HG02943 (cell line): ENCODE data around the gene ZNF333.
"Not testable (repeated sequence)": the region's sequence is repeated elsewhere in the genome, so short reads cannot be mapped to it uniquely, and the experiment has no call there.

Experiments
- ATAC-seq: cut with Tn5 transposase; IDR thresholded peaks from one replicate; pipeline ENCODE4 v1.9.1; 2021; ENCODE audit warnings: mild to moderate bottlenecking, low read depth, moderate library complexity; ENCODE audit not compliant: unreplicated experiment

Gene ZNF333

DNA sequence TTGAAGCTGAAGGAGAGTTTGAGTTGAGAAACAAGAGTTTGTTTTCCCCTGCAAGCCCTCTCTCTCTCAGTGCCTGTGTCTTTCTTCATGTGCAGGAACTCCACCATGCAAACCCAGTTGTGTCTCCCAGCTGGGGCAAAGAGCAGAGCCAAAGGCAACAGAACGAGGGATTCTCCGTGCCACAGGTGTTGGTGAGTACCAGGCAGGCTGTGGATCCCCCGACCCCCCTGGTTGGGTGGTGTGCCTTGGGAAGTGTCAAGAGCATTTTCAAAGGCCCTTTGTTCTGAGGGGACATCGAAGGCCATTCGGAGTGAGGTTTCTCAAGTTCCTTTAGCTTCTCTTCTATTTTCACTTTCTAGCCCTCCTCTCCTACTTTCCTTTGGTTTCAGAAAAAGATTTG, 5.6 kb downstream of the ZNF333 start:
- no peak for ATAC-seq

DNA sequence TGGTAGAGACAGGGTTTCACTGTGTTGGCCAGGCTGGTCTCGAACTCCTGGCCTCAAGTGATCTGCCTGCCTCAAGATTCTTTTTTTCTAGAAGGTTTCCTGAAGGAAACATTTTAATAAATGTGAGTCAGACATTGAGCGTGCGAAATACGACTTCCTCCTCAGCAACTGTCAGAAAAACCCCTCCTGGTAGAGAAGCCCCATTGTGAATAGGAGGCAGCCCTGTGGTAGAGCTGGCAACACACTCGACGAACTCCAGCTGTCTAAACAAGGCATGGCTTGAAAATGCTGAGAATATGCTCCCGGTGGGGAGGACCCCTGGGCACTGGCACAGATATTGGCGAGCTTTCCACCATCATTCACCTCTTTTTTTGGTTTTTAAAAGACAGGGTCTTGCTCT, 9.8 kb downstream of the ZNF333 start:
- no peak for ATAC-seq

DNA sequence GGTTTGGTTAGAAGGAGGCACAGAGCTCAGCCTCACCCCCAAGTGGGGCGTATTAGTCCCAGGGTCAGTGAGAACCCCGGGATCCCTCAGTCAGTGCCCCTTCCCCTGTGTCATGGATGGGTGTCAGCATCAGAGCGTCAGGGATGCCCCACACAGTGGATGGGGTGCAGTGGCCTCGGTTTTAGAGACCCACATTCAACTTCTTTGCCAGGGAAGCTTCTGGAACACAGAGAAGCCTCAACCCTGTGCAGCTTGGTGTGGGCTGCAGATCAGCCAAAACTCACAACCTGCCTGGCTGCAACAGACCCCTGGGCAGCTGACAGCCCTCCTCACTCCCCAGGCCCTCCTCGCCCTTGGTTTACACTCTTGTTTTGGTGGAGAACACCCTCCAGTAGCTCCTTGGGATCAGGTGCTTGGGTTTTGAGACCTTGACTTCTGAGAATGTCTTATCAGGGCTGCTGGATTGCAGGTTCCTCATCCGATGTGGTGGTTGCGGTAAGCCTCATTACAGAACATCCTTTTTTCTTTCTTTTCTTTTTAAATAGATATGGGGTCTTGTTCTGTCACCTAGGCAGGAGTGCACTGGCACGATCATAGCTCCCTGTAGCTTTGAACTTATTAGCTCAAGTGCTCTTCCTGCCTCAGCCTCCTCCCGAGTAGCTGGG, 11.0 kb downstream of the ZNF333 start:
- ATAC-seq = no peak

- no peak for ATAC-seq
Observed at GRCh38 chr19:14703833-14704232, 14.0 kb downstream of the ZNF333 start.

DNA sequence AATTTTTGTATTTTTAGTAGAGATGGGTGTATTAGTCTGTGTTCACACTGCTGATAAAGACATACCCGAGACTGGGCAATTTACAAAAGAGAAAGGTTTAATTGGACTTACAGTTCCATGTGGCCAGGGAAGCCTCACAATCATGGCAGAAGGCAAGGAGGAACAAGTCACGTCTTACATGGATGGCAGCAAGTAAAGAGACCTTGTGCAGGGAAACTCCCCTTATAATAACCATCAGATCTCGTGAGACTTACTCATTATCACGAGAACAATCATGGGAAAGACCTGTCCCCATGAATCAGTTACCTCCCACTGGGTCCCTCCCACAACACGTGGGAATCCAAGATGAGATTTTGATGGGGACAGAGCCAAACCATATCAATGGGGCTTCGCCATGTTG, 14.6 kb downstream of the ZNF333 start:
- no peak for ATAC-seq

DNA sequence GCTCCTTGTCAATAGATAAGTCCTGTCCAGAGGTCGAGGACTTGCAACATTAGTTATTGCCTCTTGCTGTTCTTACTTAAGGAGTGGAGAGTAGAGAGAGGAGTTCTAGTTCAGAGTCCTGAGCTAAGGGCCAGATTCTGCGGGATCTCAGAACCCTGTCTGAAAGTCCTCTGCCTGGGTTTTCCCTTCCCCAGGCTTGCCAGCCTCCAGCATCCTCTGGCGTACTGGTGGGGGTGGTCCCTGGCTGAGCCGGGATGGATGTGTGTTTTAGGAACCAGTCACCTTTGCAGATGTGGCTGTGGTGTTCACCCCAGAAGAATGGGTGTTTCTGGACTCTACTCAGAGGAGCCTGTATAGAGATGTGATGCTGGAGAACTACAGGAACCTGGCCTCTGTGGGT, 26.0 kb downstream of the ZNF333 start:
- no peak for ATAC-seq

DNA sequence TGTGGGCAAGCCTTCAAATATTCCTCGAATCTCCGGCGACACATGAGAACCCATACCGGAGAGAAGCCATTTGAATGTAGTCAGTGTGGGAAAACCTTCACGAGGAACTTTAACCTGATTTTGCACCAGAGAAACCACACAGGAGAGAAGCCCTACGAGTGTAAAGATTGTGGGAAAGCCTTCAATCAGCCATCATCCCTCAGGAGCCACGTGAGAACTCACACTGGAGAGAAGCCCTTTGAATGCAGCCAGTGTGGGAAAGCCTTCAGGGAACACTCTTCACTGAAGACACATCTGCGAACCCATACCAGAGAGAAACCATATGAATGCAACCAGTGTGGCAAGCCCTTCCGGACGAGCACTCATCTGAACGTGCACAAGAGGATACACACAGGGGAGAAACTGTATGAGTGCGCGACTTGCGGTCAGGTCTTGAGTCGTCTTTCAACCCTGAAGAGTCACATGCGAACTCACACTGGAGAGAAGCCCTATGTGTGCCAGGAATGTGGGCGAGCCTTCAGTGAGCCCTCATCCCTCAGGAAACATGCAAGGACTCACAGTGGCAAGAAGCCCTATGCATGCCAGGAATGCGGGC, 28.8 kb downstream of the ZNF333 start:
- ATAC-seq = no peak

GRCh38 chr19:14719162-14719561, 29.3 kb downstream of the ZNF333 start:
- ATAC-seq = no peak

DNA sequence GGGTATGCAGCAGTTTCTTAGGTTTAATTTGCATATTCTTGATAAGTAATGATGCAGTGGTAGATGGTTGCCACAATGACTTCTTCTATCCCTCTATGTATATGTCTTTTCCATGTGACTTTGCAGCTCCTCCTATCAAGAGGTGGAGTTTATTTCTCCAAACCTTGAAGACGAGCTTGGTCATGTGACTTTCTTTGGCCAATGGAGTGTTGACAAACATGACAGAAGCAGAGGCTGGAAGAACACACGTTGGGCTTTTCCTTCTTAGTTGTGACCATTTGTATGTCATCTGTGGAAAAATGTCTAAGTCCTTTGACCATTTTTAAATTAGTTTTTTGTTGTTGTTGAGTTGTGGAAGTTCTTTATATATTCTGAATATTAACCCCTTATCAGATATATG, 32.3 kb downstream of the ZNF333 start:
- ATAC-seq = no peak

DNA sequence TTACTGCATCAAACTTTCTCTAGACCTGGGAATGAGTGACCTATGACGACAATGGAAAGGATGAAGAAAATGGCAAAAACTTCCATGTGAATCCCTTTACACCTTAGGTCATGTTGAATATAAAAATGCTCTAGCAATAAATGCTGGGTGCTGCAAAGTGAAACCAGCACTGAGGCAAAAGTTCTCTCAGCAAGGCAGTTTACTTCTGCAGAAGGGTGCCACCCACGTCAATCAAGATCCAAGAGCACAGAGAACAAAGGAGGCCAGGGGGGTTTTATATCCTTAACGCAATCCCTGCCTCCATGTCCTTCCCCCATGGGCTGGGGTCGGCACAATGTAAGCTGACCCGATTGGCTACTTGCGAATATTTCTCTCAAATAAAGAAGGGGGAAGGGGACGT, 38.7 kb downstream of the ZNF333 start:
- ATAC-seq = no peak

- ATAC-seq = no peak
Observed at GRCh38 chr19:14731200-14731599, 41.4 kb downstream of the ZNF333 start.

DNA sequence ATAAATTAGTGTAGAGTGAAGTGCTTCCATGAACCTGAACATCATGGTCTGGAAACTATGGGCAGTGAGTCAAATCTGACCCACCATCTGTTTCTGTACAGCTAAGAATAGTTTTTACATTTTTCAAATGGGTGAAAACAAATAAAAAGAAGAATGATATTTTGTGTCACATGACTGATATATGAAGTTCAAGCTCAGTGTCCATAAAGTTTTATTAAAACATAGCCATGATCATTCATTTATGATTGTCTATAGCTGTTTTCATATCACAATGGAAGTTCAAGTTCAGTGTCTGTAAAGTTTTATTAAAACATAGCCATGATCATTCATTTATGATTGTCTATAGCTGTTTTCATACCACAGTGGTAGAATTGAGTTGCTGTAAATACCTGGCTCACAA, 42.7 kb downstream of the ZNF333 start:
- no peak for ATAC-seq

DNA sequence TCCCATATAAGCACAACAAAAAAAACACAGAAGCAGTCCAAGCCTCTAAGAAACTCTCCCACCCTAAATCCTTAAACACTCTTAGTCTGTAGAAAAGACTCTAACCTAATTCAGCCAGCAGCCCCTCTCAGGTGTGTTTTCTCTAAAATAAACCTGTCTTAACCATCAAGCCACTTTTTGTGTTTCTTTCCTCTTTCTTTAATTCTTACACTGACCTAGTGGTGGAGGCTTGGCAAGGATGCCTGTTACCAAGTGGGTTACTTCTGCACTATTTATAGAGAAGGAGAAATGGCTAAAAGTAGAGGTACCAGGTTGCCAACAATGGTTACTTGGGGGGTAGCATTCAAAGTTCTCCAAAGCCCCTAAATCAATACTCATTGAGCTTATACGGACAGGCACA, 43.7 kb downstream of the ZNF333 start:
- ATAC-seq = no peak

GRCh38 chr19:14735915-14736314, 46.1 kb downstream of the ZNF333 start:
- no peak for ATAC-seq

- no peak for ATAC-seq
Observed at GRCh38 chr19:14746886-14747285, 57.0 kb downstream of the ZNF333 start.

DNA sequence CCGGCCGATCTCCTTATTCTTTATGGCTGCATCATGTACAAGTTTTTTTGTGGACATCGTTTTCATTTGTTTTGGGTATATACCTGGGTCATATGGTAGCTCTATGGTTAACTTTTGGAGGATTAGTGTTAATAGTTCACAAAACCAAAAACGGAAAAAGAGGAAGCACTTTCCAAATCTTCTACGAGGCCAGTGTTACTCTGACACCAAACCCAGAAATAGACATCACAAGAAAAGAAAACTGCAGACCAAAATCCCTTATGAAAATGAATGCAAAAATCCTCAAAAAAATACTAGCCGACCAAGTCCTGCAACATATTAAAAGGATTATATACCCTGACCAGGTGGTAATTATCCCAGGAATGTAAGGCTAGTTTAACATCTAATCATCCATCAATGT, 58.8 kb downstream of the ZNF333 start:
- ATAC-seq = no peak

DNA sequence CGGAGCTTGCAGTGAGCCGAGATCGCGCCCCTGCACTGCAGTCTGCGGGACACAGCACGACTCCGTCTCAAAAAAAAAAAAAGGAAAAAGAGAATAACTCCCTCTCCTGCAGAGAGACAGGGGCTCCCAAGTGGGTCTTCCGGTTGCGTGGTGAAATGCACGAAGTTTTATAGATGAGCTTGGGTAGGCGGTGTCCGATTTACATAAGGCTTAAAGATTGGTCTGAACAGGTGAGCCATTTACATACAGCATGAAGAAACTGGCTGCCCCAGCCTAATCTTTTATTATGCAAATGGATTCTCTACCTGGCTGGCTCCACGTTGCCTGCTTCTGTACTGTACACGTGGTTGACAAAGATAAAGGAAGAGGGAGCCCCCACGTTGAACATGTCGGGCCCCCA, 69.0 kb downstream of the ZNF333 start:
- ATAC-seq = no peak

GRCh38 chr19:14761607-14762006, 71.8 kb downstream of the ZNF333 start:
- no peak for ATAC-seq

DNA sequence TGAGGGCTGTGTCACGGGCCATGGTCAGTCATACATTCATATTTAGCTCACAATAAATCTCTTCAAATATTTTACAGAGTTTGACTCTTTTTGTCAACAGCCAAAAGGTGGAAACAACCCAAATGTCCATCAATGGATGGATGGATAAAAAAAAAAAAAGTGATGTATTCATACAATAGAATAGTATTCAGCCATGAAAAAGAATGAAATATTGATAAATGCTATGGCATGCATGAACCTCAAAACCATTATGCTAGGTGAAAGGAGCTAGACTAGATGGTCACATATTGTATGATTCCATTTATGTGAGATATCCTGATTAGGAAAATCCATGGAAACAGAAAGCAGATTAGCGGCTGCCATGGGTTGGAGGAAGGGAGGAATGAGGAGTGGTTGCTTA, 72.3 kb downstream of the ZNF333 start:
- ATAC-seq = no peak

GRCh38 chr19:14763497-14764145, 73.8 kb downstream of the ZNF333 start:
- ATAC-seq = no peak

DNA sequence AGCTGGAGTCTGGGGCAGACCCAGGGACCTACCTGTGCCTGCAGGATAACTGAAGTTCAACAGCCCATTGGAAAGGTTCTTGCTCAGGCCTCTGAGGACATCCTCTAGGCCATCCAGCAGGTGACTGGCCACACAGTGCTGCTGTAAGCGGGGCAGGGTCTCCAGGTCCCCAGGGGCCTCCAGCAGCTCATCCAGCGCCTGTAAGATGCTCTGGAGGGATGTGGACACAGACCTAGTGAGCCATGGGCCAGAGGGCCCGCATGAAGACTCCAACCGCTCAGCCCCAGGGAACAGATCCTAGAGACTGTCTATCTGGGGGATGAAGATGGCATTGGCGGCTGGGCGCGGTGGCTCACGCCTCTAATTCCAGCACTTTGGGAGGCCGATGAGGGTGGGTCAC, 74.6 kb downstream of the ZNF333 start:
- ATAC-seq = no peak

- not testable (repeated sequence) for ATAC-seq
Observed at GRCh38 chr19:14765403-14765802, 75.6 kb downstream of the ZNF333 start.
